ENCODE results near the gene NRCAM.

Gene NRCAM

DNA sequence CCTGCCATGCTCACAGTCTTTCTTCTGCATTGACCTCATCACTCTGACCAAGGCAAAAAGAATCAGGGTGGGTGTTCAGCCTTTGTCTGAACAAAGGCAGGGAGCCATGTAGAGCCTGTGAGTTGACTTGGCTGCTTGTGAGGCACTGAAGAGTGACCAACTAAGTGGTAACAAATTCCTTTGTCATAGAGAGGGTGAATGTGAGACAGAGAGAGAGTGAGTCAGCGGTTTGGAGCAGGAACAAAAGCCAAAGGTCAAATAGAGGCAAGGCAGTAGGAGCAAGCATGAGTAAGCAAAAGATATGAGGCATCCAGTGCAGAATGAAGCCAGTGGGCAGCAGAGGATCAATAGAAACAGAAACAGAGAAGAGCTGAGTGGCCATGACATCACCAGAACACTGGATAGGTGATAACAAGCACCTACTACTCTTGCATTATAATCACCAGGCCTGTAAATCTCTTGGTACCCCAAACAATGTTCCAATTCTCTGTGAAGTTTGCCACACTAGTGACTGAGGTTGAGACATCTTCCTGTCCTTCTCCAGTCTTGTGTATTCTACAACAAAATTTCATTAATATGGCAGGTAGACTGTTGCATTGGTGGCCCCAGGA lies 209.9 kb downstream of the NRCAM start:
- peak; percentile 95 for DNase-seq (ENCODE audit: low spot score)

DNA sequence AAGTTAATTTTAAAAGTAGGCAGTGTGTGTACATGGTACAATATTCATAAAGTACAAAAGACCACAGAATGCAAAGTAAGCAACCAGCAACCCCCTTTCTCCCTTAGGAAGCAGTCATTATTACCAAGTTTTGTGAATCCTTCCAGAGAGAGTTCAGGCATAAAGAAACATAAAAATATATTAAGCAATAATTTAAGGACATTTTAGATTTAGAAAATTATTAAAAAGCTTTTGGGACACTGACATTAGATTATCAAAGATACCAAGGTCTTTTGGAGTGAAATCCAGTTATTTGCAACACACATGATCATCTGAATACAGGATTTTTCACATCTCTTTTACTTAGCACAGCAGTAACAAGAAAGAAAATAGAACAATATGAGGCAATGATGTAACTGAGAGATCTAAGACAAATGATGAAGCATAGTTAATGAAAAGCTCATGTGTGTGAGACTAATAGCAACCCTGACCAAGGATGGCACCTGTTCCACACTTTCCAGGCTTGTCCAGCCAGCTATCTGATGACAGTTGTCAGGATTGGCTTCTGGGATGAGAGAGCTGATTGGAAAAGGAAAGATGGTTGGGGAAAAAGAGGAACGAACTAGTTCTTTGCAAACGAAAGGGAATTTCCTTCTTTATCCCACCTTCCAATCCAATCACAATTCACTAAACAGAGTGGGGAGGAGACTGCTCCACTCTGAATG lies 210.6 kb downstream of the NRCAM start:
- DNase-seq (ENCODE audit: low spot score) = no peak

DNA sequence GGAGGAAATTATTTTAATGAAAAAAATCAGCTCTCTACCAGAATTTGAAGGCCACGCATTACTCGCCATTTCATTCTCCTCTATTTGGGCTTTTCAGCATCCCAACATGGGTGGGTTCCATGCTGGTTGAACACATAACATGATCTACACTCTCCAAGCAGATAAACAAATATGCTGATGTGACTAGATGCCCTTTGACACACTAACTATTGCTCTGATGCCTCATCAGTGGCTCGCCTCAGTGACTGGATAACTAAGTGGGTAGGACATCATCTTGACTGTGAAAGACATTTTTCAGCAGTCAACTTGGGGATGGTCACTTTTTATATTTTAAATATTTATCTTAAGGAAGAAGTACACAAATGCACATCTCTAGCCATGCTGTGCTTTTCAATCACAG lies 212.1 kb downstream of the NRCAM start:
- DNase-seq (ENCODE audit: low spot score) = no peak

DNA sequence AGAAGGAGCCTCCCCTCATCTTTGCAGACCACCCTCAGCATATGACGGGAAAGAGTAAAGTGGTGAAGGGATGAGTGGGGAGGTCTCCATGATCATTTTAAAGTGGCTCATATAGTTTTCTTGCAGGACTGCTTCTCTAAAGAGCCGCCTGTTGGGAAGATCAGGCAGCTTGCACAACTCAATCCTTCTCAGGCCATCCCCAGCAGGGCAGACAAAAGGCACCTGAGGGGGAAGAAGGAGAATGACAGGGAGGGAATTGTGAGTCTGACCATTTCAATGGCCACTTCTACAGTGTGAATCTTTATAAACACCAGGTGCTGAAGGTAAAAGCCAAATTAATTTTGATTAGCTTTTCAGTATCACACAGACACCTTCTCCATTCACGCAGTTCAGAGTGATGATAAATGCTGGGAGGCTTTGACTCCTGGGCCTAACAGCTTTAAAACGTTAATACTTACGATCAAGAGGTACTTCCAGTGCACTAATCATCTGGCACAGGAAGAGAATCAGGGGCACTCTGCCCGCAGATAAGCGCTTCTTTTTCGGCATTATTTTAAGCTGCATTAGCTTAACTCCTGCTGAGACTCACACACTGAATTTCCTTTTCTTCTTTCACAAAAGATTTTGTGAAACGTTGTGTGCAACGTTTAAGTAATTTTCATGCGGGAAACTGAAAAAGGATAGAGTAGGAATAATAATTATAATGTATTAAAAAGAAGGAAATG lies 216.6 kb downstream of the NRCAM start:
- no peak for DNase-seq (ENCODE audit: low spot score)

DNA sequence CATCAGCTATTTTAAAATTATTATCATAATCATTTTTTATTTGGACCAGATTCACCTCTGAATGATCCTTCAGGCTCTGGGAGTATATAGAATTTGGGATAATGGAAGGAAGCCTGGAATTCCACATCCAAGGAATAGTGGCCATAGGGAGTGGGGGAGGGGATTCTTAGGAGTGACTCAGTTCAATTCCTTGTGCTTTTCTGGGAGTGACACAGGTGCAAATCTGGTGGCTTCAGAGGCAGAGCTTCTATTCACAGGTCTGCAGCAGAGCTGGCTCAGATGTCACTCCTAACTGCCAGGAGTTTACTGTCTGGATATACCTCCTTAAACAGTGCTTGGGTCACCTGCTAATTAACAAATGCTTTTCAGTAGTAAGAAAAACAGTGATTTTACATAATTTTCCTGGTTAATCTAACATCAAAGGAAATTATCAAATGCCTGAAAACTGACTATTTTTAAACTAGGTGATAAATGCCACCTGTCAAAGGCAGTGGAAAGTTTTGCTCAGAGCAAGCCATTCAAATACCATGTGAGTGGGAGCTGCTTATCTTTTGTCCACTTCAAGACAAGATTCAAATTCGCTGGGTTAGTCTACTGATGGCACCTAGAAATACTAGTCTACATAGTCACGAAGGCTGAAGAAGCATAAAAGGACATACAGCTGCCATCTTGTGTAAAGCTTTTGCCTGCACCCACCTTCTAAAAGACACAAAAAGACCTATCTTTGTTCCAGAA lies 219.4 kb downstream of the NRCAM start:
- DNase-seq (ENCODE audit: low spot score) = no peak

DNA sequence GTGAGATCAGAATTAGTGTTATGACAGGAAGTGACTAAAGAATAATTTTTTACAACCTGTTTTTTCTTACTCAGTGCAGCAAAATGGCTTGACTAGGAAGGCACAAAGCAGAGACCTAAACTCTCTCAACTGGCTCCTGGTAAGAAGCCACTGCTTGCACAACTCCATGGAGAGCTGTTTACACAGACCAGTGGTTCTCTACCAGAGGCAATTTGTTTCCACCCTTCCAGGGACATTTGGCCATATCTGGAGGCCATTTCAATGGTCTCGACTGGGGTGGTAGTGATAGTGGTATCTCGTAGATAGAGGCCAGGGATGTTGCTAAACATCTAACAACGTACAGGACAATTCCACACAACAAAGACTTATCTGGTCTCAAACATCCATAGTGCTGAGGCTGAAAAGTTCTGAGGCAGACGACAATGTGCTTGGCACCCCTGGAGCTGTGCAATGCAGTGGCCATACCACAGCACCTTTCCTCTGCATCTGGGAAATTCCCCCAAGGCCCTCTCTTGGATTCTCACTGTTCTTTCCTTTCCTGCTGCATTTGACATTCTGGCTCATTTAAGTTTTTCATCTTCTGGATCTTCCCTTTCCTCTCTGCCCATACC lies 220.7 kb downstream of the NRCAM start:
- DNase-seq (ENCODE audit: low spot score) = no peak

DNA sequence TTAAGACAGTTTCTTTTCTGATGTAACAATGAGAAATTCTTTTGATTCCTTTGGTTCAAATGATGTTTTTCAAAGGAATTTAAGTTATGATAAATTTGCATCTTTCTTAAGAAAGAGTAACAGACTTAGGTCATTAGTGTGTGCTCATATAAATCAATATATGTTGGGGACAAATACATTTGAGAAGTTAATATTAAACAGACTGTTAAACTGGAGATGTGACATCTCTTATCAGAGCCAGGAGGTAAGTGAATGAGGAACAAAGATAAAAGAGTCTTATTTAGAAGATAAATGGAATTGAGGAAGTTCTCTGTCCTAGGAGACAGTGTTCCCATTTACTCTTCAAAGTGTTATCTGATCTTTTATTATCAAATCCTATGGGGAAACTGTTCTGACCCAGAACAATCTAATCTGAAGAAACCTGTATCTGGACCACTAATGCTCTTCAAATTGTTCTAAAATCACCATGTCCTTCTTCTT lies 221.2 kb downstream of the NRCAM start:
- no peak for DNase-seq (ENCODE audit: low spot score)

DNA sequence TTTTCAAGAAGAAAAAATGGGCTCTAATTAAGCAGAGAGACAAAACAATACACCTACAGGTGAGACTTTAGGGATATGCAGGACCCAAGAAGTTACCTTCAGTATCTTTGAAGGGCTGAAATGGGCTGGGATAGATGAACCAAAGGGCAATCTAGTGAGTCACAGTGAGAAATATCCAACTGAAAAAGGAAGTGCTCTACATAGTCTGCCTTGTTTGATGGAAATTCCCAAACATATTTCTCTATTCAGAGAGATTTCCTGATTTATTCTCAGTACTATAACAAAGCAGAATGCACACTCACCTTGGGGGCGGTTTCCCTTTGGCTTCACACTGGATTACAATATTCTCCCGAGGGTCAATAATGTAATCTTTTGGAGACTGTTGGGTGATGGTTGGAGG lies 222.0 kb downstream of the NRCAM start:
- DNase-seq (ENCODE audit: low spot score) = no peak

DNA sequence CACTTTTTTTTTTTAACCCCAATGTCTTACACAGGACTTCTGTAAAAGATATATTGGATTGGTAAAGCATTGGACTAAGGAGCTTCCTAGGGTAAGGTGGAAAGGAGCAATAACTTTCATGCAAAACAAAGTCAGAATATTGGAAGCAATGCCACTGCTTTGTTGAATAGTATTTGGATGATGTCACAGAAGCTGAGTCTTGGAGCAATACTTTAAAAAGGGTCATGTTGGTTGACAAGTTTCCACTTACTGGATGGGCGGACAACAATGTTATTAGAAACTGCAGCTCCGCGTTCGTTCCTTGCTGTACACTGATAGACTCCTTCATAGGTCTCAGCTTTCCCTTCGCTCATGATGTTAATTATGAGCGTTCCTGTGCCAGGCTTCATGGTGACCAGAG lies 224.2 kb downstream of the NRCAM start:
- no peak for DNase-seq (ENCODE audit: low spot score)

DNA sequence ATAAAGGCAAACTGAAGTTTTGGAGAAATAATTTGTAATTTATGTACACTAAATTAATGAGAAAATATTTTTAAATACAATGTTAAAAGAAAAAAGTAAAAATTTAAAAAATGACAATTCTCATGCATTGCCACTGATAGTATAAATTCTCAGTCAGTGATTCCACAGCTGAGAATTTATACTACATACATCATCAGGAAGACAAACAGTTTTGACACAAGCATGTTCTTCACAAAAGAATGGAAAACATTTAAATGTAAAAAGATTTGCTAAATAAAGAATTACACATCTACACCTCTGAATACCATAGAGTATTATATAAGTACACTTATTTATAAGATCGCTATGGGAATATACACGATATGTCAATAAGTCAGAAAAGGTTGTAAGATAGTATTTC lies 225.0 kb downstream of the NRCAM start:
- no peak for DNase-seq (ENCODE audit: low spot score)

DNA sequence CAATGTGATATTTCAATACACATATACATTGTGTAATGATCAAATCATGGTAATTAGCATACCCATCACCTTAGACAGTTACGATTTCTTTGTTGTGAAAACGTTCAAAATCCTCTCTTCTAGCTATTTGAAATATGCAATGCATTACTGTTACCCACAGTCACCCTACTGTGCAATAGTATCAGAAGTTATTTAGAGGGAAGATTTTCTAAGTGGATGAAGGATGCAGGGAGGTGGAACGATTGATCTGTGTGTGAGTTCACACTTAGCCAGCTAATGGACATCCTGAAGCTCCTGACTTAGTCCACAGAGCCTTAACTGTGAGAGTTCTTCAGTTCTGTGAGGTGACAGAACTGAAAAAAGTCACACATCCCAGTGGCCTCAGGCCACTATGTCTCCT lies 228.9 kb downstream of the NRCAM start:
- DNase-seq (ENCODE audit: low spot score) = no peak

DNA sequence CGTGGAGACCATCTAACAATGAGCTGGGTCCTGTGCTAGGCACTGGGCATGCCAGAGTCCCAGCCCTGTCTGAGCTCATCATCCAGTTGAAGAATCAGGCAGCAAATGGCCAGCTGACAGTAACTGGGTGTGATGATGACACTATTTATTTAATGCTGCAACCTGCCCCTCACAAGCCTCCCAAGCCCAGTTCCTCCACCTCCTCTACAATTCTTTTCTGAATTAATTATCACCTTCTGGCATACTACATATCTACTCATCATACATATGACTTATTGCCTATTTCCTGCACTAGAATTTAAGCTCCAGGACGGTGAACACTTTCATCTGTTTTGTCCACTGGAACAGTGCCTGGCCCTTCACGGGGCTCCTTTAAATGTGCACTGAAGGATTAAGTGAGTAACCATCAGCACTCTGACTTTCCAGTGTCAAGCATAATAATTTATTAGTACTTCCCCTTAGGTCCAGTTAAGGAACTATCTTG lies 229.4 kb downstream of the NRCAM start:
- DNase-seq (ENCODE audit: low spot score) = no peak

DNA sequence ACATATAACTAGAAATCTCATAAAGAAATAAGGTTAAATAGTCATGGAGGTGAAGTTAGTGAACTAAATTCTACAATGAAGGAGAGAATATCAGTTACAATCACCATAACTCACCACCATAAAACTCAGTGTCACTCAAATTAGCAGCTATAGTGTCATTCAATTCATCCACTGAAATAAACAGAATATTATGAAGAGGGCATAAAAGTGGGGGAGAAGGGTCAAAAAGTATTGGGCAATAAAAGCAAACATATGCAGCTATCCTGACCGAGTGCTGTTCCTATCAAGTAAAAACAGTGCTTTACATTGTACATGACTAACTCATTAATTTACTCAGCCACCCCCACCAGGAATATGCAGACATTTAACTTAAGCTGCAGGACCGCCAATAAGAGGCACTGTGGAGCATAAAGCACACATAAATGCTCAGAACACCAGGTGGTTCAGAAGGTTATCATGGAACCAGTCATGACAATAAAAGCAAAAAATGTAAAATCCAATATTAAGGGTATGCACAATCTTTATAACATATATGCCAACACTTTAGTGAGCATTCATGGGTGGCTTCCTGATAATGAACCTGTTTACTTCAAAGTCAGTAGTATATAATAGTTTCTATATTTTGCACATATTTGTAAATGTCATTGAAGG lies 230.6 kb downstream of the NRCAM start:
- DNase-seq (ENCODE audit: low spot score) = no peak

DNA sequence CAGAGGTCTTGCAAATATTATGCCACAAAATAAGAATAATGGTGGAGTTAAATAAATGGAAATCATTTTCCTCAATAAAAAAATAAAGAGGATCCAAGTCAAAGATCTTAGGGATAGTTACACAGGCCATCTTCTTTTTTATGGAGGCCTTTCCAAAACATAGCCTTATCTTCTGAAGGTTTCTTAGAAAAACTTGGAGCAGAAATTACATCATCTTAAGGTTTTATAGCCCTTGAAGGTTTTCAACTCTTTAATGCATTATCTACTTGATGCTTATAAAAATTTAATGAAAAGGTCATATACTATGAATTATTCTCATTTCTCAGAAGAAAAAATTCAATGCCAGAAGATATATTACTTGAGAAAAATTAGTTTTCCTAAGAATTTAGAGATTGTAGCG lies 231.8 kb downstream of the NRCAM start:
- DNase-seq (ENCODE audit: low spot score) = no peak

DNA sequence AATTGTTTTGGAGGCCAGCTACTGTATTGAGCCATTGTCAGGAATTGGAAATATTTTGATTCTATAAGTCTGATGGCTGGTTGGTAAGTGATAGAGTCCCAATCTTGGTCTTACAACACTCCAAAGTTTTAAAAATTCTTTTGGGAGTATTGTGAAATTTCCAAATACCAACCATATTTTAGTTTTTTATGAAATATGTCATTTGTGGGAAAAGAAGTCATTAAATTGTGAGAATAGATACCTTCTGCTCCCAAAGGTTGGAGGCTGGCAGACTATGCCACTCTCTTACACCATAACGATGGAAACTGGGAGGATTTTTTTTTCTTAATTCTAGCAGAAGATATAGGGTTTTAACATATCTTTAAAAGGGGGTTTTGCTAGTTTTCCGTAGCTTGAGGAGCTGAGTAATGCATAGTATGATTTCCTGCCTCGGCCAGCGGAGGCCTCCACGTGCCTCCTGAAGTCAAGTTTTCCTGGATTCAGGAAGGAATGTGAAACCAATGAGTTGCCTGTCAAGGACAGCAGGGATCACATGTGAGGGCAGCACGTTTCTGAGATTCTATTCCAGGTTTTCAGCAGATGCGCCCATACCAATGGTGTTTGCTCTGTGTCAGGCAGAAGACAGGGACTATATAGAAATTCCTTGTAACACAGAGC lies 233.9 kb downstream of the NRCAM start:
- peak; percentile 21 for DNase-seq (ENCODE audit: low spot score)

DNA sequence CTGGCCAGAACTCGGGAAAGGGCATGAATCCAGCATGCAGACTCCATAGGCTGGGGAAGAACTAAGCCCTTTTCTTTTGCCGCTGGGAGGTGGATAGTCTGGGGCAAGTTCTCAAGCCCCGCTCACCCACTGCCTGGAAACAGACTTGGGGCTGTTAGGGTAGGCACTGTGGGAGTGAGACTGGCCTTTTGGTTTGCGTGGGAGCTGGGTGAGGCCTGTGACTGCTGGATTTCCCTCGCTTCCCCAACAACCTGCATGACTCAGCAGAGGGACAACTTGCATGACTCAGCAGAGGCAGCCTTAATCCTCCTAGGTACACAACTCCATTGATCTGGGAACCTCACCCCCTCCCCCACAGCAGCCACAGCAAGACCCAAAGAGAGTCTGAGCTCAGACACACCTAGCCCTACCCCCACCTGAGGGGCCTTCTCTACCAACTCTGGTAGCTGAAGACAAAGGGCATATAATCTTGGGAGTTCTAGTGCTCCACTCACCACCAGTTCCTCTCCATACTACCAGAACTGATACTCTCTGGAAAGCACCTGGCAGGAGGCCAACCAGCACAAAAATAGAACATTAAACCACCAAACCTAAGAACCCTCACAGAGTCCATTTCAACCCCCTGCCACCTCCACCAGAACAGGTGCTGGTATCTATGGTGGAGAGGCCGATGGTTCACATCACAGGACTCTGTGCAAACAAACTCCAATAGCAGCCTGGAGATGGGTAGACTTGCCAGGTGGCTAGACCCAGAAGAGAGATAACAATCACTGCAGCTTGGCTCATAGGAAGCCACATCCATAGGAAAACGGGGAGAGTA lies 244.6 kb downstream of the NRCAM start:
- no peak for DNase-seq (ENCODE audit: low spot score)

DNA sequence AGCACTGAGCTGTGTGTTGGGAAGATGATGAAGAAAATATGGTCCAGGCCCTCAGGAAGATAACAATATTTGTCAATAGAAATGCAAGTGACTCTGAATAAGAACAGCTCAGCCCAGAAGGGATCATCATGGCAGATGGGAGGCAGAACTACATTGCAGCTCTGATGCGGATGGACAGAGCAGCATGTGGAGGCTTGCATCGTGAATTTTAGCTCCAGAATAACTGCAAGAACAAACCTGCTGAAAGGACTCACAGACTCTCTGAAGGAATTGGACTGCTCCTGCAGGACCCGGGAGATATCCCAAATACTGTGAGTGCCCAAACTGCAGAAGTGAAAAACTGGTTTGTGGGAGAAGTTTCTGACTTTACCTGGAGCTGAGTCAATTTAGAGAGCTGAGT lies 245.4 kb downstream of the NRCAM start:
- no peak for DNase-seq (ENCODE audit: low spot score)

DNA sequence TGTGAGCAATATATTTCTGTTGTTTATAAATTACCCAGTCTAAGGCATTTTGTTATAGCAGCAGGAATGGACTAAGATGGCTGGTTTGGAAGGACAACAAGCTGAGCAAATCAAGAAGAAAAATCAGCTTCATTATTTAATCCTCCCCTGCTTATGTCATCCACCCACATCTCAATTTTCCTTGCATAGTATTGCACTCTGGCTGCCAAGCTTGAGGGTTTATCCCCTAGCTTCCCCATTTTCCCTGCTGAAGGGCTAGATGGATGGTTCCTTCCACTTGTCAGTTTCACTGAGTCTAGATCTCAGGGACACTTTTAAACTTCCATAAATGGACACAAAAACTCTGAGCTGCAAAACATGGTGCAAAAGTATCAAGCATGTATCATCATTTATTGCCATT lies 250.9 kb downstream of the NRCAM start:
- no peak for DNase-seq (ENCODE audit: low spot score)

DNA sequence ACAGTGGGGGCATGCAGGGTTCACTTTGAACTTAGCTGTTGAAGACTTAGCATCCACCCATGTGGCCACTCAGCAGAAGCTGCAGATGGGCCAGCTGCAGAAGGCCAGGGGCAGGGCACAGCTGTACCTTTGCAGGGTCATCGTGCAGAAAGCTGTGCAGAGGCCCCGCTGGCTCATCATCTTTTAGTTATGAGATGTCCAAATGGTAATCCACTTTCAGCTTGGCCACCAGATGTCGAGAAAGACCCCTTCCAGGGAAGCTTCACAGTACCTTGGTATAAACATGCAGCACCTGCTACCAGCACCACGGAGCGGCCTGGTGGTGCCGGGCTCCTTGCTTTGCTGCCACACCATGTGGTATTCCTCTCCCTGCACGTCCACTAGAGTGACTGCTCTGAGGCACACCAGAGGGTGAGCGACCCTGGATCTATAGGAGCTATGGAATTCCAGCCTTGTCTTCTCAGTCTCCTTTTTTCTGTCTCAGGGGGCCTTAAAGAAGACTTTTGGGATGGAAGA lies 251.9 kb downstream of the NRCAM start:
- no peak for DNase-seq (ENCODE audit: low spot score)

DNA sequence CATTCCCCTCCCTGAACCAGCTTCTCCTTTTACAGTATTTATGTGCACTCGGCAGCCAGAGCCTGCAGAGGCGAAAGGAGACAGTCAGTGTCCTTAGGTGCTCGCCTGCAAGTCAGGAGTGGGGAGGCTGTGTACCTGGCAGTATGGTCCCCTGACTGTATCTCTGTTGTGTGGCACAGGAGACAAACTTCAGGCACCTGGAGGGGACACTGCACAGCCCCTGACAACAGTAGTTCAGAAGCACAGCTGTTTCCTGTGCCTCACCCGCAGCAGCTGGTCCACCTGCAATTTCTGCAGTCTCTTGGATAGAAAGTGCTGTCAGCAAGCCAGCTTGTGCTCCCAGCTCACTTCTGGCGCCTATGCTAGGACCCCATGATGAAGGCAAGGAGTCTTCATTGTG lies 252.7 kb downstream of the NRCAM start:
- DNase-seq (ENCODE audit: low spot score) = no peak

All from RKO (cell line).